T-cell (primary cell): ENCODE measurements around the gene TMEM132C. TPM values are rescaled to one million over a fixed set of nuclear protein-coding genes. Genes with fewer than 3 reads are reported as not detected.

Experiments used
- ATAC-seq, 4 experiments: fragments of 200-7000 bp in 3 of 4; fragments of 150-1000 bp in 1 of 4; cut with Tn5 transposase; replicated peaks in 1 of 4; 1 replicate in 3 of 4; 2 replicates in 1 of 4; pipeline ENCODE4 v1.10.0; 2021; ENCODE audit warnings: moderate library complexity in 3 of 4, mild to moderate bottlenecking in 2 of 4, moderate number of reproducible peaks in 1 of 4
- CTCF ChIA-PET, 2 donors: fragments of 300-600 bp; sonication (Branson Sonifier 250); formaldehyde crosslinking; loops; one replicate each; lab custom pipeline; 2022; ENCODE audit warnings: antibody characterized with exemption in 2 of 2; lab: Charles Lee
- POLR2A ChIA-PET, 2 donors: fragments of 300-600 bp; sonication (Branson Sonifier 250); formaldehyde crosslinking; loops; one replicate each; lab custom pipeline; 2022; ENCODE audit warnings: antibody characterized with exemption in 2 of 2; lab: Charles Lee
- DNase-seq, 35 experiments: peaks; one replicate each; pipeline versions ENCODE4 v3.0.0 to v3.0.0-alpha.2; 2013 to 2023
- H3K27ac ChIP-seq: one replicate; pipeline ENCODE4 v1.5.1; 2013; ENCODE audit warnings: low read length
- H3K27me3 ChIP-seq, 2 experiments: replicated peaks in 1 of 2; 1 replicate in 1 of 2; 2 replicates in 1 of 2; pipeline versions ENCODE4 v1.6.1 to v1.7.0; 2013; ENCODE audit warnings: low read length in 1 of 2, mixed read lengths in 1 of 2; ENCODE audit not compliant: control insufficient read depth in 2 of 2, insufficient read depth in 2 of 2; ENCODE audit errors: extremely low read depth in 1 of 2
- H3K36me3 ChIP-seq, 2 donors: 1 replicate in 1 of 2; 2 replicates in 1 of 2; pipeline versions ENCODE4 v1.6.1 to v1.7.0; 2013; ENCODE audit warnings: low read length in 1 of 2; ENCODE audit not compliant: control insufficient read depth in 2 of 2, insufficient read depth in 1 of 2; ENCODE audit errors: extremely low read depth in 1 of 2
- H3K4me1 ChIP-seq, 2 experiments: 1 replicate in 1 of 2; 2 replicates in 1 of 2; pipeline versions ENCODE4 v1.6.1 to v1.7.0; 2013; ENCODE audit warnings: low read length in 2 of 2, mixed read lengths in 1 of 2; ENCODE audit not compliant: insufficient read depth in 2 of 2, control insufficient read depth in 1 of 2; ENCODE audit errors: extremely low read depth in 1 of 2
- H3K4me3 ChIP-seq, 2 donors: 1 replicate in 1 of 2; 2 replicates in 1 of 2; pipeline versions ENCODE4 v1.5.1 to v1.7.0; 2013; ENCODE audit warnings: mild to moderate bottlenecking in 2 of 2, low read length in 1 of 2, moderate library complexity in 1 of 2; ENCODE audit not compliant: control insufficient read depth in 1 of 2; ENCODE audit errors: extremely low read depth in 1 of 2
- H3K9me3 ChIP-seq: 2 replicates; pipeline ENCODE4 v1.7.0; 2013
- H3K27ac Mint-ChIP-seq, 2 donors: one replicate each; pipeline ENCODE4 v1.8.0; 2020 to 2021; ENCODE audit warnings: mild to moderate bottlenecking in 2 of 2, mixed read lengths in 2 of 2
- H3K27me3 Mint-ChIP-seq, 2 donors: one replicate each; pipeline ENCODE4 v1.8.0; 2021 to 2022; ENCODE audit warnings: mixed read lengths in 2 of 2
- H3K36me3 Mint-ChIP-seq: one replicate; pipeline ENCODE4 v1.8.0; 2021; ENCODE audit warnings: mixed read lengths
- H3K4me1 Mint-ChIP-seq, 3 donors: one replicate each; pipeline ENCODE4 v1.8.0; 2020 to 2022; ENCODE audit warnings: mixed read lengths in 3 of 3, mild to moderate bottlenecking in 1 of 3
- H3K4me3 Mint-ChIP-seq, 3 donors: one replicate each; pipeline ENCODE4 v1.8.0; 2020 to 2022; ENCODE audit warnings: mild to moderate bottlenecking in 3 of 3, mixed read lengths in 3 of 3, moderate library complexity in 3 of 3
- H3K9me3 Mint-ChIP-seq, 3 donors: one replicate each; pipeline ENCODE4 v1.8.0; 2020 to 2022; ENCODE audit warnings: mixed read lengths in 3 of 3
- WGBS: methylation state at CpG from one replicate; pipeline ENCODE4 v1.1.5; 2013; ENCODE audit warnings: missing lambda C conversion rate; ENCODE audit not compliant: insufficient coverage; 5-methylcytosine and 5-hydroxymethylcytosine counted together
- total RNA-seq, 35 experiments: library from RNA in 6 of 35; stranded (reverse) in 6 of 35; fragments of 120-200 nt in 1 of 35; gene quantifications; one replicate each; pipeline versions ENCODE4 v1.2.1 to v1.2.4 and lab custom pipeline; 2013 to 2026

TMEM132C gene
- total RNA-seq, 5 donors from 2014 or later (not counting 1 experiment from before 2014, with no cell fraction given), result 0.07 TPM; not detected in 4

DNA sequence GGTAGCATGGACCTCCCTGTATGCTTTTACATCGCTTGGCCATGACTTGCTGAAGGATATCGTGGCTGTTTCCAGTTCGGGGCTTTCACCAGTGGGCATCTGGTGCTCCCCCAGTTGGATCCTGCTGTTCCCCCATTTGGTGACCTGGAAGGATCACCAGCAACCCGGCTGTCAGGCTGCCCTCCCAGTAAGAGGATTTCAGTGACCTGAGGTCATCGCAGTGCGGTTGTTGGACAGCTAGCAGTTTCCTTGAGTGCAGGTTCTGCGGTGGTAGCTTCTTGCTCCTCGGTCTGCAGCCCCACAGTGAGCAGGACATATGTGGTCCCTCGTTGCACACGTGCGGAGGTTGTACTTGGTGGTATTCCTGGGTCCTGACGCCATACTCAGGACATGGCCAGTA is 58.7 kb downstream of the TMEM132C start:
- Mint-ChIP-seq H3K36me3 (no peaks in the 10 kb centered on the region), H3K27me3 (no peaks in the 10 kb centered on the region), H3K27ac (no peak overlapping the region), H3K9me3 (peaks cover 9 to 17% (median 12%) of the 10 kb centered on the region in 3 donors), H3K4me1 (no peaks in the 10 kb centered on the region), H3K4me3 (no peak overlapping the region)
- Histone ChIP-seq H3K27me3 (no peaks in the 10 kb centered on the region), H3K4me1 (no peaks in the 10 kb centered on the region), H3K9me3 (no peaks in the 10 kb centered on the region), H3K36me3 (no peaks in the 10 kb centered on the region), H3K27ac (no peak overlapping the region), H3K4me3 (no peak overlapping the region)
- no peak for DNase-seq
- POLR2A ChIA-PET, result no interaction called here
- CTCF ChIA-PET, result no interaction called here
- WGBS, result 83% methylated on average over 10 of the region's 12 CpGs
- ATAC-seq, result no peak

DNA sequence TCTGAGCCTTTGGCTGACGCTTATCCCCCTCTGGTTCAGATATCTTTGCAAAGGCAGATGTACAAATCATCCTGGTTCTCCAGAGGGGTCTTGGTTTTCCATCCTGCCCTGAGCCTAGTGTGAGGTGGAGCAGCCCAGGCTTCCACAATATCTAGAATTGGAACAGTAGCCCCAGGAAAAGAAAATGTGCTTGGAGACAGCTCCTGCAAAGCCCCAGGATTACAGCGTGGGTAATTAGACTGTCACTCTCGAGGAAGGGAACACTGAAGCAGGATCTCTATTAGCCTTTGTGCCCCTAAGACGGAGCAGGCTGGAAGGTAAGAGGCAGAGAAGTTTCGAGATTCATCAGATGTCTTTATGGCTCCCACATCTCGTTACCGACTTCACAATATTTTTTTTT is 59.4 kb downstream of the TMEM132C start:
- POLR2A ChIA-PET, result no interaction called here
- WGBS, result 41% methylated on average over 3 of the region's 7 CpGs
- ATAC-seq, result no peak

DNA sequence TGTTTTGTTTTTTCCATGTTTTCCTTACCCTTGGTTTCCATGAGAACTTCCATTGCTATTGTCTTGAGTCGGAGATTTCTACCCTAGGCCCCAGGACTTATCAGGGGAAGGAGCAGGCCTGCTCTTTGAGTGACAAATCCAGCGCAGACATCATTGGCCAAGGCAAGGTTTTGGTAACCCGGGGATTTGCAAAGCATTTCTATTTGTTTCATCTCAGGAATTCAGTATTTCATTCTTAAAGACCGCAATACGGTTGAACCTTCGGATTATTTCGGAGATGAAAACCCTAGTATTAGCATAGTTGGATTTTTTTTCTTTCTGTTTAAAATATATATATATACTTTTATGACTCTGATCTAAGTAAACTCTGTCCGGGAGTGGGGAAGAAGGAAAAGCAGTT is 62.0 kb downstream of the TMEM132C start:
- H3K9me3 Mint-ChIP-seq, result peaks cover 0 to 9% (median 2%) of the 10 kb centered on the region in 3 donors
- no peaks in the 10 kb centered on the region for H3K9me3 ChIP-seq
- ChIA-PET POLR2A (no interaction called here), CTCF (no interaction called here)
- no peaks in the 10 kb centered on the region for H3K36me3 ChIP-seq
- no peak overlapping the region for H3K4me3 Mint-ChIP-seq
- H3K4me3 ChIP-seq, result no peak overlapping the region
- no peaks in the 10 kb centered on the region for H3K4me1 Mint-ChIP-seq
- no peak overlapping the region for H3K27ac ChIP-seq
- no peaks in the 10 kb centered on the region for H3K4me1 ChIP-seq
- H3K27me3 Mint-ChIP-seq, result no peaks in the 10 kb centered on the region
- no peak for ATAC-seq
- H3K27ac Mint-ChIP-seq, result no peak overlapping the region
- no peaks in the 10 kb centered on the region for H3K36me3 Mint-ChIP-seq
- WGBS, result 90% methylated on average over 2 of the region's 8 CpGs
- H3K27me3 ChIP-seq, result no peaks in the 10 kb centered on the region
- no peak for DNase-seq

More for the DNA sequence above, 59.4 kb downstream of the TMEM132C start:
- DNase-seq, result no peak
- Mint-ChIP-seq H3K9me3 (peaks cover 8 to 17% (median 8%) of the 10 kb centered on the region in 3 donors), H3K4me1 (no peaks in the 10 kb centered on the region), H3K27me3 (no peaks in the 10 kb centered on the region), H3K27ac (no peak overlapping the region), H3K4me3 (no peak overlapping the region), H3K36me3 (no peaks in the 10 kb centered on the region)
- Histone ChIP-seq H3K9me3 (no peaks in the 10 kb centered on the region), H3K36me3 (no peaks in the 10 kb centered on the region), H3K27ac (no peak overlapping the region), H3K4me3 (no peak overlapping the region), H3K27me3 (no peaks in the 10 kb centered on the region), H3K4me1 (no peaks in the 10 kb centered on the region)
- CTCF ChIA-PET, result no interaction called here

- DNase-seq, result no peak
- Histone ChIP-seq H3K27me3 (peaks cover 0 to 8% of the 10 kb centered on the region in 2 experiments), H3K27ac (no peak overlapping the region), H3K36me3 (no peaks in the 10 kb centered on the region), H3K4me1 (no peaks in the 10 kb centered on the region), H3K4me3 (no peak overlapping the region), H3K9me3 (no peaks in the 10 kb centered on the region)
- 67% methylated on average over 1 of the region's 3 CpGs for WGBS
- Mint-ChIP-seq H3K27me3 (peaks cover 6 to 7% of the 10 kb centered on the region in 2 donors), H3K36me3 (no peaks in the 10 kb centered on the region), H3K27ac (no peak overlapping the region), H3K9me3 (peaks cover 0 to 4% (median 2%) of the 10 kb centered on the region in 3 donors), H3K4me3 (no peak overlapping the region), H3K4me1 (no peaks in the 10 kb centered on the region)
- CTCF ChIA-PET, result no interaction called here
- ATAC-seq, result no peak
- POLR2A ChIA-PET, result no interaction called here
Observed at GRCh38 chr12:128336204-128337070, 69.5 kb downstream of the TMEM132C start.

- Histone ChIP-seq H3K27ac (no peak overlapping the region), H3K4me1 (no peaks in the 10 kb centered on the region), H3K9me3 (no peaks in the 10 kb centered on the region), H3K36me3 (no peaks in the 10 kb centered on the region), H3K4me3 (no peak overlapping the region), H3K27me3 (peaks cover 0 to 8% of the 10 kb centered on the region in 2 experiments)
- H3K9me3 Mint-ChIP-seq, result peaks cover 0 to 4% (median 2%) of the 10 kb centered on the region in 3 donors
- no peaks in the 10 kb centered on the region for H3K4me1 Mint-ChIP-seq
- DNase-seq, result no peak
- ATAC-seq, result no peak
- H3K4me3 Mint-ChIP-seq, result no peak overlapping the region
- ChIA-PET POLR2A (no interaction called here), CTCF (no interaction called here)
- no peak overlapping the region for H3K27ac Mint-ChIP-seq
- WGBS, result 64% methylated on average over 3 of the region's 4 CpGs
- peaks cover 6 to 7% of the 10 kb centered on the region in 2 donors for H3K27me3 Mint-ChIP-seq
- H3K36me3 Mint-ChIP-seq, result no peaks in the 10 kb centered on the region
Observed at GRCh38 chr12:128337071-128337345, 70.0 kb downstream of the TMEM132C start.

- DNase-seq, result no peak
- CTCF ChIA-PET, result no interaction called here
Observed at GRCh38 chr12:128337431-128338170, 70.6 kb downstream of the TMEM132C start.

More at GRCh38 chr12:128337431-128338170, 70.6 kb downstream of the TMEM132C start:
- ATAC-seq, result no peak
- no peaks in the 10 kb centered on the region for H3K4me1 Mint-ChIP-seq
- Histone ChIP-seq H3K4me1 (no peaks in the 10 kb centered on the region), H3K9me3 (no peaks in the 10 kb centered on the region), H3K4me3 (no peak overlapping the region), H3K27me3 (peaks cover 0 to 8% of the 10 kb centered on the region in 2 experiments), H3K36me3 (no peaks in the 10 kb centered on the region), H3K27ac (no peak overlapping the region)
- H3K4me3 Mint-ChIP-seq, result no peak overlapping the region
- no peaks in the 10 kb centered on the region for H3K36me3 Mint-ChIP-seq
- 12% methylated on average over 6 of the region's 10 CpGs for WGBS
- POLR2A ChIA-PET, result no interaction called here
- no peak overlapping the region for H3K27ac Mint-ChIP-seq
- H3K9me3 Mint-ChIP-seq, result peaks cover 0 to 4% (median 2%) of the 10 kb centered on the region in 3 donors
- peaks cover 6 to 7% of the 10 kb centered on the region in 2 donors for H3K27me3 Mint-ChIP-seq
